22Rv1 (cell line): ENCODE results near the gene MARCO.

Experiments used
- CTCF ChIP-seq: fragments of 450-650 bp; IDR thresholded peaks from 2 replicates; pipeline ENCODE4 v1.5.1; 2017; ENCODE audit warnings: mild to moderate bottlenecking
- ZFX ChIP-seq: fragments of 450-650 bp; IDR thresholded peaks from 2 replicates; pipeline ENCODE4 v1.6.1; 2017; ENCODE audit warnings: antibody characterized with exemption, borderline replicate concordance

DNA sequence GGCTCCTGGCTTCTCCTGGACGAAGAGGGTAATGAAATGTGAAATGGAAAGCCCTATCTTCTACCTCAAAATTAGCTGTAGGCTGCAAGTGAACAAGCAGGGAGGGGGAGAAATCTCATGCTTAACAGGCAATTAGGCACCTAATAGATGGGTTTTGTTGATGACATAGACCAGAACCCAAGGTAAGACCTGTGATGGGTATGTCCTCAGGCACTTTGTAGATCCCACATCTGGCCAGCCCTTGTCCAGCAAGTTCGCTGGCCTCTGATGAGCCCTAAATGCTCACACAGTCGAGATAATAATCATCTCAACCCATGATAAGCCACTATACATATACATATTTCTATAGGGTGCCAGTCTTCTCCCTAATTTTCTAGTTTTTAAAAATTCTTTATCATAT lies 82.6 kb downstream of the MARCO start:
- TF ChIP-seq CTCF (no peak), ZFX (no peak)
